Stromal cell of bone marrow (primary cell): ENCODE results near the gene DNER.
"Not testable (repeated sequence)": the region's sequence is repeated elsewhere in the genome, so short reads cannot be mapped to it uniquely, and the experiment has no call there.

Source experiments
- DNase-seq: peaks from one replicate; pipeline ENCODE4 v3.0.0-alpha.2; 2012; ENCODE audit warnings: low read depth

Gene DNER

DNA sequence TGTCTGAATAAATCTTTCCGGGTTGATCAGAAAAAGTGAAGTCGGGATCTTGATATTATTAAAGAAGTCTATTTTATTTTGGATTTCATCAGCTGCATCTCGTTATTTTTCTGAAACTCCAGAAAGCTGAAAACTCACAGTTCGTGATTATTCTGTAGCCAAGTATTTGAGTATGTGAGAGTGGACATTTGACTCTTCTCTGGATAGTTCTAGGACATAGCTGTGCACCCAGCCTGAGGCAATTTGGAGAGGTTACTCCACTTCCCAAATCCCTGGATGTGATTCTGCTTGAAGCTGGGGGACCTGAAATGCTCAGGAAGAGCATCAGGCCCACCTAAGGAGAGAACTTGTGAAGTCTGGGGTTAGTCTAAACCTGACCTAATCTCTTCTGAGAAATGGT, 325.6 kb downstream of the DNER start:
- no peak for DNase-seq

DNA sequence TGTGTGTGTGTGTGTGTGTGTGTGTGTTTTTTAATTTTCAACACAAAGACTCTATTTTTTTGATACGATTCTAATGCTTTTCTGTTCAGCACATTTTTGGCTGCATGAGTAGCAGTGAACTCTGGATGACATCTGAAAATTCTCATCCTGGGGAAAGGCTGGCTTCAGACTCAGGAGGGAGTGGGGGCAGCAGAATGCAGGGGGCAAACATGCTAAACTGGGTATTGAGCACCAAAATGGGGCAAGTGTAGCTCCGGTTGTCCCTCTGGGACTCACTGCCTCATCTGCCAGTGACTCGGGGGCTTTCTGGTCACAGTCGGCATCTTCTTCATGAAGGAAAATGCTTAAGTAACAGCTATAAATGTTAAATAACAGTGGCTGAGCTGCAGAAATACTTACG, 326.5 kb downstream of the DNER start:
- DNase-seq: no peak

DNA sequence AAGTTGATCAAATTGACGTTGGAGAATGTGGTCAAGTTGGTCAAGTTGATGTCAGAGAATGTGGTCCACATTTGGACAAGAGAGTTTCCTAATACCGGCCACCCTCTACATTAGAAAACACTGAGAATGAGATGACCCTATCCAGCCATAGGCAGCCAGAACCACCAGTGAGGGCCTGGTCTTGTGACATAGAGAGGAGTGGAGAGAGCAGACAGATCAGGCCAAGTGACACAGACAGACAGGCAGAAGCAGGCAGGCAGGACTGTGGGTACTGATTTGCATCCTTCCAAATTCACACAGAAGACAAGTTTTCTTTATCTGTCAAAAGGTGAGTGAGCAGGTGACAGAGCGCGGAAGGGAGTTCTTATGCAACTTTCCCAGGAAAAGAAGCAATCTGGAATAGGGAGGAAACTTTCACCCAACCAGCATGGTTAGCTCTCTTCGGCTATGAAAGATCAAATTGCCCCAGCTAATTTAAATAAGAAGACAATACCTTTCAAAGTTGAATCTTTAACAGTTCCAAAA, 334.2 kb downstream of the DNER start:
- no peak for DNase-seq

DNA sequence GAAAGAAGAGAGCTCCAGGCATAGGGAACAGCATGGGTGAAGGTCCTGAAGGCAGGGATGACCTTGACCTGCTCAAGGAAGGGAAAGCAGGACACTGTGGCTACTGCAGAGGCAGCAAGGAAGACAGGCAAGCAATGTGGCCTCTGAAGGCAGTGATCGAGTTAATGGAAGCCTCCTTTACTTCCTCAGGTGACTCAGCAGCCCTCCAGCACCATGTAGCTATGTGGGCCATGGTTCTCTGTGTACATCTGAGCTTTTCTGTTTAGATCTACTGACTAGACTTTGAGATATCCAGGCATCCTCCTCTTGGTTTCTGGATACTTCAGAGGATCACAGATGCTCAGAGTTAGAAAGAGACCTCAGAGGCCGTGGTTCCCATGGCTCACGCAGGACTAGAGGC, 336.0 kb downstream of the DNER start:
- no peak for DNase-seq

GRCh38 chr2:229376866-229377265, 337.5 kb downstream of the DNER start:
- DNase-seq: no peak

GRCh38 chr2:229375251-229375650, 339.1 kb downstream of the DNER start:
- DNase-seq: no peak

DNA sequence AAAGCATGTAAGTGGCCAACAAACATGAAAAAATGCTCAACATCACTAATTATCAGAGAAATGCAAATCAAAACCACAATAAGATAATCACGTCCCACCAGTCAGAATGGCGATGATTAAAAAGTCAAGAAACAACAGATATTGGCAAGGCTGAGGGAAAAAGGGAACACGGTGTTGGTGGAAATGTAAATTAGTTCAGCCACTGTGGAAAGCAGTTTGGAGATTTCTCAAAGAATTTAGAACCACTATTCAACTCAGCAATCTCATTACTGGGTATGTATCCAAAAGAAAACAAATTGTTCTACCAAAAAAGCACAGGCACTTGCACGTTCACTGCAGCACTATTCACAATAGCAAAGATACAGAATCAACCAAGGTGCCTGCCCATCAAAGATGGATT, 341.0 kb downstream of the DNER start:
- DNase-seq: not testable (repeated sequence)

GRCh38 chr2:229372207-229372606, 342.1 kb downstream of the DNER start:
- DNase-seq: no peak

- no peak for DNase-seq
These were observed 343.3 kb downstream of the DNER start for GRCh38 chr2:229371086-229371485.

DNA sequence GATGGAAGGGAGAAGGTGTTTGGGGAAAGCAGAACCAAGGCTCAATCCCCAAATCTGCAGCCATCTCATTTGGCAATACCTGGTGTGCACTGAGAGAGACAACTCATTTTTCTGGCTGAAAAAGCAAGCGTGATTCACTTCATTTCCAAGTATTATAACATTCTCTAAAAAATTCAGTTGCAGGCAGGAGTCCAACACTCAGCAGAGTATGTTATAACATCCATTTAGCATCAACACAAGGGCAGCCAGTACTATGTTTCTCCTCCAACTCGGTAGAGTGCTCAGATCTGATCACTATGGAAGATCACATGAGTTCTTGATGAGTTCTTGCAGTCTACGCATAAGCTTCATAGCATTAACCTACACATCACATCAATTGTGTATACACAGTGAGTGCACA, 343.8 kb downstream of the DNER start:
- DNase-seq: peak; percentile 48

GRCh38 chr2:229363185-229363814, 351.1 kb downstream of the DNER start:
- DNase-seq: no peak

DNA sequence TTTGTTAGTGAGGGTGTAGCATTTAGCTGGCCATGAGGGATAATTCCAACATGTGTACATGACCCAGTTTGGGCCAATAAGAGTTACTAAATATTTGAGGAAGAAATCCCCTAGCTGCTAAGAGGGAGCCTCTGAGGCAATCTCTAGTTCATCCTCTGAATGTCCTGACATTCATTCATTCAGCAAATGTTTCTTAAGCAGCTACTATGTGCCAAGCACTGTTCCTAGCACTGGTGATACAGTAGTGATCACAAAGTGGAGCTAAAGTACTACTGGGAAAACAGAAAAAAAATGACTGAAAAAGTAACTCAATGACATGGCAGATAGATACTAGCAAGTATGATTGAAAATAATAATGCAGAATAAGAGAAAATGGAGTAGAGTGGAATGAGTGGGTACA, 363.5 kb downstream of the DNER start:
- DNase-seq: no peak

- DNase-seq: no peak
These were observed 364.1 kb downstream of the DNER start for GRCh38 chr2:229350117-229350805.

DNA sequence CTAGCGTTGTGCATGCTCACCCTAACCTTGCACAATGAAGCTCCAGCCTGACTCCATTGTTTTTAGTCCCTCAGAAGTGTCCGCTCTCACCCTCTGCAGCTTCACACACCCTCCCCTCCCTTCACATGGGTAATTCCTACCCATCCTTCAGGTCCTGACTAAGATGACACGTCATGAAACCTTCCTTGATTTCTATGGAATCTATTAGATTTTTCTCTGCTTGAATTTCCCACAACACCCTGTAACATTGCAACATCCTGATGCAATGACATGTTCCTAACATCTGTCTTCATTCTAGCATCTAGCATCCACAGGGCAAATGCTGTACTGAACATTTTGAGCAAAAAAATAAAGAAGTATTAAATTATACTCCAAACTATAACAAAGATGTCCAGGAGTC, 366.2 kb downstream of the DNER start:
- no peak for DNase-seq

DNA sequence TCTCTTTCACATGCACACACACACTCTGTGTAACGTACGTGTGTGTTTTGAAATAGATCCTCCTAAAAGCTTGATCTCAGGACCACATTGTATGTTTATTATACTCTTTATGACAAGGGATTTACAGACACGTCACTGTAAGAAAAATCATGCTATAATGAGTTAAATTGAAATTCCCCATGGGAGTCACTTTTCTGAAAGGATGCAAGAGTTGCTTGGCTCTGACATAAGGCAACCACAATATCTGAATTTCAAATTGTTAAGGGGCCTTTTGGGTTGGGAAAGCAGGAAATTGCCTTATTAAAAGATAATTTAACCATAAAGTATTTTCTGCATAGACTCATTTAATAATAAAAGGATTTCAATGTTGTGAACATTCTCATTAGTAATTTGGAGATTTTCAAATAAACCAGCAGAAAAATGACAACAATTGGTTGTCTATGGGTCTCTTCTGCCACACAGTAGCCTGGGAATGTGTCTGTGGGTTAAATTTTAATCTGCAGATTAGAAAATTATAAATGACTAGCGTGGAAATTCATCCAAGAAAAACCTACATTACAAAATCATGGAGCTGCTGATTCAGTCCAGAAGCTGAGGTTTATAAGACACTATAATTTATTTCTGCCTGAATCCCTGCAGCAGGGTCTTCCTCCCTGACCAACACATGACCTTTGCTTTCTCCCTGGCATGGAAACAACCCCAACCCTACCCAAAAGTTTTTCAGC, 367.4 kb downstream of the DNER start:
- DNase-seq: no peak

DNA sequence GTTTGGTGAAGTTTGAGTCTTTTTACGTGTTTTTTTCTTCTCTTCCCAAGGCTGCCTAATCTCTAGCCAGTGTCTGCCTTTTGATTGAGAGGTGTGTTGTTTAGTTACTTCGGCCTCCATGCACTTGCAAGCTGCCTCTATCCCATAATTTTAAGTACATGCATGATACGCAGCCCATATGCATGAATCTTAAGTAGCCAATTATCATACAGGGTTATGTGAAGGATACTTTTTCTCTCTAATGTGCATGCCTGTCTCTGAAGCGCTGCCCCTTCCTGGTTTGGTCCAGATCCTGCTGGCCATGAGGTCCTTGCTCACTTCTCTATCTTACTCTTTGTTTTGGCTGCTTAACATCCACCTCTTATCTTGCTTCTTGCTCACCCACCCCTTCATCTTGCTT, 369.4 kb downstream of the DNER start:
- DNase-seq: no peak

GRCh38 chr2:229344151-229344551, 370.2 kb downstream of the DNER start:
- peak; percentile 45 for DNase-seq

GRCh38 chr2:229343661-229344060, 370.7 kb downstream of the DNER start:
- DNase-seq: no peak

- DNase-seq: no peak
These were observed 372.0 kb downstream of the DNER start for GRCh38 chr2:229342376-229342775.

DNA sequence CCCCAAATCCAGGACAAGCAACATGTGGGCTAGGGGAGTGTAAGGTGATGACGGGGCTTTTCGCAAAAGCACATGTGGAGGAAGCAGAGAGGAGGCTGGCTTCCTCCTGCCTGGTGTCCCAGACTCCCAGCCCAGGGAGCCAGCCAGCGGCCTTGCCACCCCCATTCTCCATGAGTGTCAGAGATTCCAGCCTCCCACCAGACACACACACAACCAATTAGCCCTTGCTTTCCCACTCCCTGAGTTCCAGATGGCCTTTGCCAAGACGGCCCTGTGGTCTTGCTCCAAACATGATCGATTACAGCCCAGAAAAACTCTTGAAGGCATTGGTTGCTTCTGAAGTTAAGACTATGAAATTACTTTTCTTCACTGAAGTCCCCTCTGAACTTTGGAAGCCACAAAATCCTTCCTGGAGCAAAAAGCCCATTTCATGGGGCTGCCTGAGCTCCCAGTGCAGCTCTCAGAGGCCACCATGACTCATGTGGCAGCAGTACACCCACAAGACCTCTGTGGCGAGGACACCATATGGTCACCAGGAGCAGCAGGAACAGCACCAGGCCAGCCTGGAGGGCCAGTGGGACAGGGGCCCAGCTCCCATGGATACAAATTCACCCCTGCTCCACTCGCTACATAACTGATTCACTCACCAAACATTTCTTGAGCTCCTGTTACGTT, 374.1 kb downstream of the DNER start:
- DNase-seq: no peak

DNA sequence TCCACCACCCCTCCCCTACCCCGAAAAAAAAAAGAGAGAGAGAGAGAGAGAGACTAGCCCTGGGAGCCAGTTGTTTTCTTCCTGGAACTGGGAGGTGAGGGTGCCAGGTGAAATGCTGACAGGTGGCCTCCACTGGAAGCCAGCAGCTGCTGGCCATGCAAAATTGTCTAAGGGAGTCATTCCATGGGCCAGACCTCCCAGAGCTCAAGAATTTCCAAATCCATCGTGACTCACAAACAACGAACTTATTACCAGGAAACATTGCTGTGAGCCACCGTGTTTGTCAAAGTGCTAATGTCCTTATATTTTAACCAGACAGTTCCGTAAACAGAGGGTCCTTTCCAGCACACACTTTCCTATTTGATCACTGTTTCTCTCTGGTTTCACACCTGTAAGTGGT, 374.7 kb downstream of the DNER start:
- no peak for DNase-seq

GRCh38 chr2:229339171-229339570, 375.2 kb downstream of the DNER start:
- not testable (repeated sequence) for DNase-seq
